ENCODE data around the gene SLC35F3.

- TF ChIP-seq, protein P1, sequence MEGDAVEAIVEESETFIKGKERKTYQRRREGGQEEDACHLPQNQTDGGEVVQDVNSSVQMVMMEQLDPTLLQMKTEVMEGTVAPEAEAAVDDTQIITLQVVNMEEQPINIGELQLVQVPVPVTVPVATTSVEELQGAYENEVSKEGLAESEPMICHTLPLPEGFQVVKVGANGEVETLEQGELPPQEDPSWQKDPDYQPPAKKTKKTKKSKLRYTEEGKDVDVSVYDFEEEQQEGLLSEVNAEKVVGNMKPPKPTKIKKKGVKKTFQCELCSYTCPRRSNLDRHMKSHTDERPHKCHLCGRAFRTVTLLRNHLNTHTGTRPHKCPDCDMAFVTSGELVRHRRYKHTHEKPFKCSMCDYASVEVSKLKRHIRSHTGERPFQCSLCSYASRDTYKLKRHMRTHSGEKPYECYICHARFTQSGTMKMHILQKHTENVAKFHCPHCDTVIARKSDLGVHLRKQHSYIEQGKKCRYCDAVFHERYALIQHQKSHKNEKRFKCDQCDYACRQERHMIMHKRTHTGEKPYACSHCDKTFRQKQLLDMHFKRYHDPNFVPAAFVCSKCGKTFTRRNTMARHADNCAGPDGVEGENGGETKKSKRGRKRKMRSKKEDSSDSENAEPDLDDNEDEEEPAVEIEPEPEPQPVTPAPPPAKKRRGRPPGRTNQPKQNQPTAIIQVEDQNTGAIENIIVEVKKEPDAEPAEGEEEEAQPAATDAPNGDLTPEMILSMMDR (IDR thresholded peaks at IDR 0.05; ENCODE audit: insufficient read depth, low read depth, low read length), result no peak
- TF ChIP-seq EZH2 (IDR thresholded peaks at IDR 0.05; ENCODE audit: insufficient read depth, low read length), result no peak
Observed at GRCh38 chr1:234132795-234133194, 228.3 kb downstream of the SLC35F3 start.

Data from astrocyte (in vitro differentiated cells and primary cell).